Ectodermal cell (in vitro differentiated cells): Measurements from ENCODE around the gene MLC1.

Experiments
- H3K27ac ChIP-seq: 2 replicates; pipeline ENCODE4 v1.7.0; 2013; ENCODE audit warnings: mild to moderate bottlenecking, low read depth, low read length; ENCODE audit not compliant: insufficient read depth, poor library complexity, severe bottlenecking
- H3K27me3 ChIP-seq: 2 replicates; pipeline ENCODE4 v1.7.0; 2013; ENCODE audit warnings: mild to moderate bottlenecking, low read length; ENCODE audit not compliant: insufficient read depth, control insufficient read depth, poor library complexity, severe bottlenecking
- H3K36me3 ChIP-seq: one replicate; pipeline ENCODE4 v1.7.0; 2013; ENCODE audit warnings: low read length; ENCODE audit not compliant: control insufficient read depth, insufficient read depth
- H3K4me1 ChIP-seq: one replicate; pipeline ENCODE4 v1.7.0; 2013; ENCODE audit warnings: low read length; ENCODE audit not compliant: control insufficient read depth, insufficient read depth
- H3K4me3 ChIP-seq: 2 replicates; pipeline ENCODE4 v1.7.0; 2013; ENCODE audit warnings: low read depth, low read length, control low read depth; ENCODE audit not compliant: insufficient read depth
- H3K9me3 ChIP-seq: 2 replicates; pipeline ENCODE4 v1.7.0; 2013; ENCODE audit warnings: mild to moderate bottlenecking, low read length, moderate library complexity; ENCODE audit not compliant: control insufficient read depth
- WGBS, 2 experiments: methylation state at CpG; one replicate each; pipeline ENCODE4 v1.1.7; 2013; ENCODE audit warnings: missing lambda C conversion rate in 2 of 2; 5-methylcytosine and 5-hydroxymethylcytosine counted together

Gene MLC1

GRCh38 chr22:50035976-50036724, 49.1 kb downstream of the MLC1 start:
- whole genome bisulfite sequencing, 2 experiments, result 91 to 93% methylated on average over 23 of the region's 23 CpGs

DNA sequence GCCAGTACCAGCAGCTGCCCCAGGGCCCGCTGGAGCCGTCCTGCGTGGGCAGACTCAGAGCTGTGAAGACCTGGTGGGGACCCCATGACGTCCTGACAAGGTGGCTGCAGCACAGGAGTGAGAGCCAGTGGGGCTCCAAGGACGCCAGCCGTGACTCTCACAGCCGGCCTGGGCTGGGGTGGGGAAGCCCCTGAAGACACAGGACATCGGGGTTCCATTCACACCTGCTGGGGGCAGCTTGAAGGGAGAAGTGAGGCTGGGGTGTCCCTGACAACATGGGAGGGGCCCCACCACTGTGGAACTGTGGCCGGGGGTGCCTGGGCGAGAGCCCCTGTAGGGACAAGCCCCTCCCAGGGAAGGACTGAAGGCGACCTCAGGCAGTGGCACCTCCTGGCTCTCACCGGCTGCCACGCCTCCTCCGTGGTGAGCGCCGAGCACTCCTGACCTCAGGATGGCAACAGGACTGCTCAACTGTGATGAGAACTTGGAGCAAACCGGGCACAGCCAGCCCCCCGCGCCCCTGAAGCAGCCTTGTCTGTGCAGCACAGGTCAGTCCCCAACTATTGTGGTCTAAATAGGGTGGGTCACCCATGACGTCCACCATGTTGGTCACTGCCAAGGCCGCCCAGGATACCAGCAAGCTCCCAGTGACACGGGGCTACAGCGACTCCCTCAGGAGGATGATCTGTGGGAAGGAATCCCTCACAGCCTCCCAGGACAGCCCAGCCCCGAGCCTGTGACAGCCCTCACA, 49.9 kb downstream of the MLC1 start:
- no peaks in the 10 kb centered on the region for H3K9me3 ChIP-seq
- peaks cover 8% of the 10 kb centered on the region for H3K27me3 ChIP-seq
- WGBS, 2 experiments, result 87 to 89% methylated on average over 24 of the region's 24 CpGs
- no peak overlapping the region for H3K27ac ChIP-seq
- no peaks in the 10 kb centered on the region for H3K36me3 ChIP-seq
- no peak overlapping the region for H3K4me3 ChIP-seq
- H3K4me1 ChIP-seq, result no peaks in the 10 kb centered on the region

More at GRCh38 chr22:50035976-50036724, 49.1 kb downstream of the MLC1 start:
- Histone ChIP-seq H3K9me3 (no peaks in the 10 kb centered on the region), H3K27me3 (no peaks in the 10 kb centered on the region), H3K27ac (no peak overlapping the region), H3K4me3 (no peak overlapping the region), H3K36me3 (no peaks in the 10 kb centered on the region), H3K4me1 (no peaks in the 10 kb centered on the region)

DNA sequence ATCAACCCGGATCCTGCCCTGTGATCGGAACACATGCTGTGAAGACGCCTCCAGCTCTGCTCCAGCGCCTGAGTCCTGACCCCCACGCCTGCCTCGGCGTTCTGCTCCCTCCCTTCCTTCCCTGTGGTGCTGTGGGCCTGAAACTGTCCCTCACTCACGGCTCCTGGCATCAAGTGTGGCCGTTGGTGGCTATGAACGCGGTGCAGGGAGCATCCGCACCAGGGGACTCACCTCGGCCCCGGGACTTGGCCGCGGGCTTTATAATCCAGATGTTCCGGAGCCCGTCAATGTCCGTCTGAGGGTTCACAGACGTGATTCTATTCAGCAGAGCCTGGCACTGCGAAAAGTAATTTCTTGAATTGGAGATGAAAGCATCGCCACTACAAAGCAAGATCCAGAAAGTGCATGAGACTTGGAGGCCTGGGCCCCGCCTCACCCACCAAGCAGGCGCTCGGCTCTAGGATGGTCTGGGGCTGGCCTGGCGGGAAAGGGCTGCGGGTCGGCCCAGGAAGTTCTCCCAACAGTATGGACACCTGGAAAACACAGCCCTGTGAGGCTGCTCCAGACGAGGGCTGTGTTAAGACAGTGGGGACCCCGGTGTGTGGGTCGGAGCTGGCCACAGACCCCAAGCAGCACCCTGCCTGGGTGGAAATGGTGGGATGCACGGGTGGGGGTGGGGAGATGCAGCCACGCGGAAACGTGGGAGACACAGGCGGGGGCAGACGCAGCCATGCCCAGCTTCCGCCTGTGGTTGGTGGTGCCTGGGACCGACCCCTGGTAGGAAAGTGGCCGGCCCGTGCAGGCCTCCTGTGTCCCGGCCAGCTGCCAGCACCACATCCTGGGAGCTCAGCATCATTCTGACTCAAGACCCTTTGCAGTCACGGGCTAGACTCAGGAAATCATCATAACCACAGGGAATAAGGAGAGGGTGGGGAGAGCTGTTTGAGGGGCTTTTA, 50.8 kb downstream of the MLC1 start:
- Histone ChIP-seq H3K27me3 (peaks cover 17% of the 10 kb centered on the region), H3K4me1 (no peaks in the 10 kb centered on the region), H3K27ac (no peak overlapping the region), H3K9me3 (no peaks in the 10 kb centered on the region), H3K36me3 (no peaks in the 10 kb centered on the region), H3K4me3 (no peak overlapping the region)
- 91 to 92% methylated on average over 43 of the region's 43 CpGs for WGBS, 2 experiments

DNA sequence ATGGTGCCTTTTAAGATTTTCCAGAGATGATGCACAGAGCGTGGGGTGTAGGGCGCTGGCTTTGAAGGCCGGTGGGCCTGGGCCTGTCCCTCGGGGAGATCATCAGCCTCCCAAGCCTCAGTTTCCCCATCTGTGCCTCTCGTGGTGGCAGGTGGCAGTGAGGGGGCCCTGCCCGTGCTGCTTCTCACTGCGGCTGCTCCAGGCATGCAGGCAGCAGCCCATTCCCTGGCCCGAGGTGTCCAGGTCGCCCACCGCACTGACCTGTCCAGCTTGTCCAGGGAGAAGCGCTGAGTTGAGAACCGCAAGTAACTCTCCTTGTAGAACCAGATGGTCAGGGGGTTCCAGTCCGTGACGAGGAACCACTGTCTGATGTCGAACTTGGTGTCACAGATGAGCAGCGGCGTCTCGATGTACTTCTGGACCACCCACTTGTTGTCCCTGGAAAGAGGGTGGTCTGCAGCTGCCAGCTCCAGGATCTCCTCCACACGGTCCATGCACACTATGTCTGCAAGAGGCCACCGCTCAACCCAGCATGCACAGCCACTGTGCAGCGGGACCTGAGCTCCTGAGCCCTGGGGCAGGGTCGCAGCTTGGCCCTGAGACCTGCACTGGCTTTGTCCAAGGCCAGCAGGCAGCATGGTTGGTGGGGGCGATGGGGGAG, 52.2 kb downstream of the MLC1 start:
- Histone ChIP-seq H3K27me3 (peaks cover 19% of the 10 kb centered on the region), H3K27ac (no peak overlapping the region), H3K4me1 (no peaks in the 10 kb centered on the region), H3K9me3 (no peaks in the 10 kb centered on the region), H3K36me3 (no peaks in the 10 kb centered on the region), H3K4me3 (no peak overlapping the region)
- 94% methylated on average over 23 of the region's 23 CpGs for WGBS, 2 experiments

DNA sequence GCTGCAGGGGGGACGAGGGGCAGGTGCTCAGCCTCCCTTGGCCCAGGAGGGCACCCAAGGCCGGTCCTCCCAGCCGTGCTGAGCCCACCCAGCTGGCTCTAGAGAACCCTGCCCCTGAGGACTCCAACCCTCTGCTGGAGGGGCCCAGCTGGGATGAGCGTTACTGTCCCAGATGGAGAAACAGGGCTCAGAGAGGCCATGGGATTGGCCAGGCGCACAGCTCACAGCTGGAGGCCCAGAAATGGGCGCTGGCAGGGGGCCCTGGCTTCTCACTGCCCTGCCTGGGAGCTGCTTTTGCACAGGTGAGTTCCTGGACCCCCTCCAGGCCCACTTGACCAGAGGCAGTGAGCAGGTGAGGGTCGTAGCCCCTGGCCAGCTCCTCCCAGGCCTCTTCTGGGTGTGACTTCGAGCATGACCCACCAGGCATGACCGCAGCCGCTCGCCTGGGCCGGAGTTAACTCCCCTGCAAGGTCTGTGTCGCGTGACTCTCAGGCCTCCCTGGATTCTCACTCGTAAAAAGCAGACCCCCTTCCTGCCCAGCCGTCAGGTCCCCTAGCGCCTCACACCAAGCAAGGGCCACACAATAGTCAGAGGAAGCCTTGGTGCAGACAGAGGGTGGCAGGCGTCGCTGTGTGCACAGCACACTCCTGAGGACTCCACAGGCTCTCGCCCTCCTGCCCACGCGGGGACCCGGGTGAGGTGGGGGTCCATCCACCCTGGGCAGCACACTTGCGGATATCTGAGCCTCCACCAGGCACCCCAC, 52.9 kb downstream of the MLC1 start:
- H3K36me3 ChIP-seq, result no peaks in the 10 kb centered on the region
- no peak overlapping the region for H3K4me3 ChIP-seq
- peaks cover 19% of the 10 kb centered on the region for H3K27me3 ChIP-seq
- 85 to 87% methylated on average over 24 of the region's 24 CpGs for WGBS, 2 experiments
- H3K27ac ChIP-seq, result no peak overlapping the region
- H3K9me3 ChIP-seq, result no peaks in the 10 kb centered on the region
- H3K4me1 ChIP-seq, result no peaks in the 10 kb centered on the region

- Histone ChIP-seq H3K4me1 (no peaks in the 10 kb centered on the region), H3K27me3 (peaks cover 19% of the 10 kb centered on the region), H3K36me3 (no peaks in the 10 kb centered on the region), H3K27ac (no peak overlapping the region), H3K9me3 (no peaks in the 10 kb centered on the region), H3K4me3 (no peak overlapping the region)
- WGBS, 2 experiments, result 95 to 96% methylated on average over 49 of the region's 49 CpGs
Observed at GRCh38 chr22:50031189-50032091, 53.8 kb downstream of the MLC1 start.

DNA sequence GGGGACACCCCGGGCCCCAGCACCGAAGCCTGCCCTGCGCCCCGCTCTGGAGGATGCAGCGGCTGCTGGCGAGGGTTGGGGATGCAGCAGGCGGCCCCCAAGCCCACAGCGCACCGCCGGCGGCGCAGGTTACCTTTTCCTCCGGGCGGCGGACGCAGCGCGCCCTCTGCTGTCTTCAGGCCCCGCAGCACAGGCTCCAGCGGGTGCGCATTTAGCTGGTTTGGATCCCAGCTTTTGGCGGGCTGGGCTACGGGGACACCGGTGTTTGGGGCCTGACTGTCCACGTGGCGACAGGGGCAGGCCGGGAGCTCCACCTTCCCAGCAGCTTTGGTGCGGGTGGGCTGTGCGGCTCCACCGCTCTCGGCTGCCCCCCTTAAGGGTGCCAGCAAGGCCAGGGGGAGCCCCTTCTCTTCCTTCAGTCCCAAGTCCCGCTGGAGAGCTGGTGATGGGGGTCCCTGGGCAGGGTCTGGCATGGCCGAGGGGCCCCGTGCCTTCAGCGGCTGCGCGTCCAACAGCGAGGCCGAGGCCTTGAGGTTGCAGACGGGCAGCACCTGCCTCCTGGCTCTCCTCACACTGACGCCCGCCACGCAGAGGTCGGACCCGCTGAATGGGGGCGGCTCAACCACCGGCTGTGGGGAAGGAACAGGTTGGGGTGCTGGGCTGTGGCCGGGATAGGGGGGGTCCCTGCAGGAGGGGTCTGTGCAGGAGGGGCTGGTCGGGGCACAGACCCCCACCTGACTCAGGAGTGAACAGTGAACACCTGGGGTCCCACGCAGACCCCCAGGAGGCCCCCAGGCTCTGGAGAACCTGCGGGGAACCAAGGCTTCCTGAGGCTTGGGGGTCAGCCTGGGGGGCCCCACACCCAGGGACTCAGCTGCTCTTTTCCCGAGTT, 54.7 kb downstream of the MLC1 start:
- WGBS, 2 experiments, result 37 to 38% methylated on average over 52 of the region's 52 CpGs

More for the DNA sequence above, 54.7 kb downstream of the MLC1 start:
- Histone ChIP-seq H3K27ac (no peak overlapping the region), H3K36me3 (no peaks in the 10 kb centered on the region), H3K4me1 (no peaks in the 10 kb centered on the region), H3K9me3 (no peaks in the 10 kb centered on the region), H3K27me3 (peaks cover 19% of the 10 kb centered on the region), H3K4me3 (no peak overlapping the region)
